NCI-H510A (cell line): ENCODE results near the gene NOP16.

ENCODE experiments used
- DNase-seq: peaks from one replicate; lab custom pipeline; 2025; lab: John Stamatoyannopoulos, UW

The NOP16 gene

DNA sequence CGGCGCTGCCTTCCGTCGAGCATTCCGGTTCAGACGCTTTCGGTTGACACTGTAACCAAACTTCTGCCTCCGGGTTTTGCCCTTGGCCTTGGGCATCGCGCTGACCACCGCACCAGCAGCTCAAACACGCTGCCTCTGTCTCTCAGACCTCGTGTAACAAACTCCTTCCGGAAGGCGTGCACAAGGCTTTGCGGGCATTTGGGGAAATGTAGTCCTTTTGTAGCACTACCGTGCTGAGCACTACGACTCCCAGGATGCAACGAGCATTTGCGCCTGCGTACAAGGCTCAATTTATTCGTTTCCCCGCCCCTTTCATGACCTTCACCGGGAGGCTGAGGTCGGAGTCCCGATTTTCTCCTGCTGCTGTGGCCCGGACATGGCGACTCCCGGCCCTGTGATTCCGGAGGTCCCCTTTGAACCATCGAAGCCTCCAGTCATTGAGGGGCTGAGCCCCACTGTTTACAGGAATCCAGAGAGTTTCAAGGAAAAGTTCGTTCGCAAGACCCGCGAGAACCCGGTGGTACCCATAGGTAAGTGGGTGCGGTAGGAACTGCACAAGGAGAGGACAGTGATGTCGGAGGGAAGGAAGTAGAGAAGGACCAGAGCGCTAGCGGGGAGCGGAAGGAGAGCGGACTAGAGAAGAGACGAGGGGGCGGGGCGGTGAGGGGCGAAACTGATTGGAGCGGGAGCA is at the start of gene NOP16, which contains the start of gene HIGD2A:
NOP16 (minus strand) TSS at position 155 of the 691 bp plus-strand sequence; CDS start at position 96, 59 bp downstream.
HIGD2A (plus strand) TSS at position 308 of the 691 bp plus-strand sequence; CDS start at position 377, 69 bp downstream.
- peak; percentile 95 for DNase-seq

GRCh38 chr5:176436656-176437055 is 48.3 kb upstream of the NOP16 start:
- no peak for DNase-seq

DNA sequence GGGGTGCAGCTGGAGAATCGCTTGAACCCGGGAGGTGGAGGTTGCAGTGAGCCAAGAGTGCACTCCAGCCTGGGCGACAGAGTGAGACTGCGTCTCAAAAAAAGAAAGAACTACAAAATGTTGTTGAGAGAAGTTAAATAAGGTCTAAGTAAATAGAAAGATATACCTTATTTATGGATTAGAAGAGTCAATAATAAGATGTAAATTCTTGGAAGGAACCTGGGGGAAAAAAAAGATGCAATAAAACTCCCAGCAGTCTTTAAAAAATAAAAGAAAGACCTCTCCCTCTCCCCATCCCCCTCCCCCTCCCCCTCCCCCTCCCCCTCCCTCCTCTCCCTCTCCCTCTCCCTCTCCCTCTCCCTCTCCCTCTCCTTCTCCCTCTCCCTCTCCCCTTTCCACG is 44.3 kb upstream of the NOP16 start:
- no peak for DNase-seq

DNA sequence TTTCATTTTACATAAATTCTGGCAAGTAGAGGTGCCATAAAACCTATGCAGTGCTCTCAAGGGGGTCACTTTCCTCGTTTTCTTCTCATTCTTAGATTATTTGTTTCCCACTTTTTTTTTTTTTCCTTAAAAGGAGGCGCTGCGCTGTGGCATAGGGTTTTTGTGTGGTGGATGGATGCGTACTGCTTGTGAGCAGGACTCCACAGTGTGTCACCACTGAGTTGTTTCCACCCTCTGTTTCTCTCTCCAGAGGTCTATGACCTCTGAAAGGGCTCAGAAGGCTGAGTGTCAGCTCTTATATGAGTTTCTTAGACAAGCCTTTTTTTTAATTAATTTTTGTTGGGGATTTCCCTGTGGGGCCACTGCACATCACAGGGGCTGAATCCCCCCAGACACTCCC is 41.6 kb upstream of the NOP16 start:
- no peak for DNase-seq

DNA sequence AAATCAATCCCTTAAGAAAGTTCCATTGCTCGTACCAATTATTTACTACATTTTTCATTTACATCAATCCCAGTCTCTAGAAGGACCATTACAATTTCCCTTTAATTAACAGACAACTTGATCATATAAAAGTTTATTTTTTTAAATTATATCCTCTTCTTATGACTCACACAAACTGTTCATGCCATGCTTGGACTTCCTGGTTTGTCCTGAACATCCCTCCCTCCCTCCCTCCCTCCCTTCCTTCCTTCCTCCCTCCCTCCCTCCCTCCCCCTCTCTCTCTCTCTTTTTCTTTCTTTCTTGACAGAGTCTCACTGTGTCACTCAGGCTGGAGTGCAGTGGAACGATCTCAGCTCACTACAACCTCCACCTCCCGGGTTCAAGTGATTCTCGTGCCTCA is 39.6 kb upstream of the NOP16 start:
- no peak for DNase-seq

DNA sequence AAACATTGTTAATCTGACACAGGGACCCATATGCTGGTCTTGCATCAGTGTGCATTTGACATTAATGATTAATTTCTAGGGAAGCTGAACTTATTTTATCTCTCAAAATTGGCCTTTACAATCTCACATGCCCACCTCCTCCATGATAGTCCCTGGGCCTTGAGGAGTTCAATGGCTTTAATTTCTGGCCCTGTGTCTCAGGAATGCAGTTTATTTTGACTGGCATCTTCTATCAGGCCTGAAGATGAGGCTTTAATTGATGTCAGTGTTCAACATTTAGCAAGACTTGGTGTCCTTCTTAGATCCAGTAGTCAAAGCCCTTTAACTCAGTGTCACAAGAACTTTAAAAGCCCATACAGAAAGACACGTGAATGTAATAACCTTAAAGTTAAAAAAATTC is 38.5 kb upstream of the NOP16 start:
- DNase-seq, result no peak

GRCh38 chr5:176425791-176426190 is 37.4 kb upstream of the NOP16 start:
- no peak for DNase-seq

DNA sequence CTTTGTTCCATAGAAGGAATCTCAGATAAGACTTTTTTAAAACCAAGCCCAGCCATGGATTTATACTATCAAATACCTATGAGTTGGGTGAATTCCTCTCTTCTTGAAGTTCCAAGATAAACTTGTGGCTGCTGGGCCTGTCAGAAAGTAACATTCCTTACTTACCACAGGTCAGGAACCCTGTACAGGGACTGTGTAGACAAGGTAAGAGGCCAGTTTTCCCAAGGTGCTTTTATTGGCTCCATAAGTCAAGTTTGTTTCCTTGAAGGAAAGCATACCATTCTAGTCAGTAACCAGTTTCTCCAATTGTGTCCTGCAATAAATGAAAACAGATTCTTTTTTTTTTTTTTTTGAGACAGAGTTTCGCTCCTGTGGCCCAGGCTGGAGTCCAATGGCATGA is 36.7 kb upstream of the NOP16 start:
- no peak for DNase-seq

DNA sequence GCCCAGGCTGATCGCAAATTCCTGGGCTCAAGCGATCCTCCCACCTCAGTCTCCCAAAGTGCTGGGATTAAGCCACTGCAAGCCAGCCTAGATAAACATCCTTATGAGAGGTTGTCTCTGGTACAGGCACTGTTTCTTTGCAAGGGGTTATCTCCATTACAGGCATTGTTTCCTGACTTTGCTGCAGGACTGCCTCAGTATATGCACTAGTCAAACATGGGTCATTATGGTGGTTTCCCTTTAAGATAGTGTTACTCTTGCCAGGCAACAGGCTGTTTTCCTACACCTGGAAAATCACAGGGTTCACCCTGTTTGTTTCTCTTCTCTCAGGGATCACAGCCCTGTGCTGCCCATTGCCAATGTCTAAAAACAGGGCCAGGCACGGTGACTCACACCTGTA is 35.8 kb upstream of the NOP16 start:
- DNase-seq, result no peak

DNA sequence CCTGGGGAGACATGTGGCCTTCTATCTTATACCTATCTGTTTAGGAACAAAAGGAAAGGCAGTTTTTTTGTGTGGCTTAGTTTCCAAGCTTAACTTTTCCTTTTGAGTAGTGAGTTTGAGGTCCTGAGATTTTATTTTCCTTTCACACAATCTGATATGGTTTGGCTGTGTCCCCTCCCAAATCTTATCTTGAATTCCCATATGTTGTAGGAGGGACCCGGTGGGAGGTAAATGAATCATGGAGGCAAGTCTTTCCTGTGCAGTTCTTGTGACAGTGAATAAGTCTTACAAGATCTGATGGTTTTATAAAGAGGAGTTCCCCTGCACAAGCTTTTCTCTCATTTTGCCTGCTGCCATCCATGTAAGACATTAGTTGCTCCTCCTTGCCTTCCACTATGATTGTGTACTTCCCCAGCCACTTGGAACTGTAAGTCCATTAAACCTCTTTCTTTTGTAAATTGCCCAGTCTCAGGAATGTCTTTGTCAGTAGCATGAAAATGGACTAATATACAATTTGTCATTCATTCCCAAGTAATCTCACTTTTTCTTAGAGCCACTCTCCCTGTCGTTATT is 32.7 kb upstream of the NOP16 start:
- DNase-seq, result no peak

DNA sequence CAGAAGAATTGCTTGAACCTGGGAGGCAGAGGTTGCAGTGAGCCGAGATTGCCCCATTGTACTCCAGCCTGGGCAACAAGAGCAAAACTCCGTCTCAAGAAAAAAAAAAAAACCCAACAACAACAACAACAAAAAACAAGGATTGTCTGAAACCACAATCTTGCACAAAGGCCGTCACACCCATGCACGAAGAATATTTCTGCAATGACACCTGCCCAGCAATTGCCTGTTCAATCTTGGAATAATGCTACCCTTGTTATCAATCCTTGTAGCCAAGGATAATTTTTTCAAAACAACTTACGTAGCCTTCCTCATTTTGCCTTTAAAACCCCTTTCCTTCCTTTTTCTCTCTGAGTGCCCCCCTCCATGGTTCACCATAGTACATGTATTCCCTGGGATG is 31.7 kb upstream of the NOP16 start:
- no peak for DNase-seq

- DNase-seq, result no peak
Measured at GRCh38 chr5:176418251-176418650, 29.9 kb upstream of the NOP16 start.

DNA sequence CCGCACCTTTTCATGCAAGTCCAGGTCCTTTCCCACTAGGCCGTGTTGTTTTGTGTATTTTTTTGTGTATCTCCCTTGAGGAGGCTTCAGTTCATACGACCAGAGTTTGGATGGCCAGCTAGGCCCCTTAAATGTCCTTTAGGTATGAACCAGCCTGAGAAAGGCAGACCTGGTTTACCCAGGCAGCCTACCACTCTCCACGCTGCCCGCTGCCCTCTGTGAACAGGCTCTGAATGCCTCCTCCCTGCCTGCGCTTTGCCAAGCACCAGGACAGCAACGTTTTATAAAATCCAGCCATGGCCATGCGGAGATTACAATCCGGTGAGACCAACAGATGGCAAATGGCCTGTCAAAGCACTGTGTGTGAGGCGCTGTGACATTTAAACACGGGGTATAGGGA is 28.6 kb upstream of the NOP16 start:
- DNase-seq, result no peak

- DNase-seq, result peak; percentile 59
Measured at GRCh38 chr5:176415952-176416924, 27.8 kb upstream of the NOP16 start, which contains the start of gene CLTB. CLTB (minus strand) TSS chr5:176416539; CDS start chr5:176416363, 176 bp downstream.

- no peak for DNase-seq
Measured at GRCh38 chr5:176415240-176415951, 27.0 kb upstream of the NOP16 start.

GRCh38 chr5:176414704-176415103 is 26.3 kb upstream of the NOP16 start:
- no peak for DNase-seq

DNA sequence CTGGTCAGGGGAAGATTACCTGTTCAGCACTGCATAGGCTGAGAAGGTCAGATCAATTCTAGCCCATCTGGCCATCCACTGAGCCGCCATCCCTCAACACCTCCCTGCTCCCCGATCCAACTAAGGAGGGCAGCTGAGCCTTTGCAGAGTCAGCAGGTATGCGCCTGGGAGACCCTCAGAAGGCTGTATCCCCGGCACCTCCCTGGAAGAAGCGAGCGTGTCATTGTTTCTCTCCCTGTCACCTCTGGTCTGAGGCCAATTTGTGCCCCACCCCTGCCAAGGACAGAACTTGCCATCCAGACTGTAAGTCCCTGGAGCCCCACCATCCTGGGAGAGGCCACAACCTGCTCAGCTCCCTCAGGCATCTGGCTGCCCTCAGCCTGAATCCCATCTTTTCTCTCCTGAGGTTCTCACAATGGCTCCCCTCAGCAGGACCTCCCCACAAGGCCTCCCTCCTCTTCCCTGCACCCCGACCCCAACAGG is 25.4 kb upstream of the NOP16 start:
- no peak for DNase-seq

DNA sequence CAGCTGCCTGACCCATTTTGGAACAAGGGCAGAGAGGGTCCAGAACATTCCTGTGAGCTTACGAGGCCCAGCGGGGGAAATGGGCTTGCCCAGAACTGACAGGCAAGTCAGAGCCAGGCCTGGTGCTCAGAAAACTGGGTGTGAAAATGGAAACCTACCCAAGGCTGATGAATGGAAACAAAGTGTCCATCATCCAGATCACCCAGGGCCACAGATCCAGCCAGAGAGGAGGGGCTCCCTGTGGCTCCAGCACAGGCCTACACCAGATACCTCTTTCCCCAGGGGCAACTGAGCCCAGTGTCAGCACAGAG is 24.8 kb upstream of the NOP16 start:
- DNase-seq, result no peak

DNA sequence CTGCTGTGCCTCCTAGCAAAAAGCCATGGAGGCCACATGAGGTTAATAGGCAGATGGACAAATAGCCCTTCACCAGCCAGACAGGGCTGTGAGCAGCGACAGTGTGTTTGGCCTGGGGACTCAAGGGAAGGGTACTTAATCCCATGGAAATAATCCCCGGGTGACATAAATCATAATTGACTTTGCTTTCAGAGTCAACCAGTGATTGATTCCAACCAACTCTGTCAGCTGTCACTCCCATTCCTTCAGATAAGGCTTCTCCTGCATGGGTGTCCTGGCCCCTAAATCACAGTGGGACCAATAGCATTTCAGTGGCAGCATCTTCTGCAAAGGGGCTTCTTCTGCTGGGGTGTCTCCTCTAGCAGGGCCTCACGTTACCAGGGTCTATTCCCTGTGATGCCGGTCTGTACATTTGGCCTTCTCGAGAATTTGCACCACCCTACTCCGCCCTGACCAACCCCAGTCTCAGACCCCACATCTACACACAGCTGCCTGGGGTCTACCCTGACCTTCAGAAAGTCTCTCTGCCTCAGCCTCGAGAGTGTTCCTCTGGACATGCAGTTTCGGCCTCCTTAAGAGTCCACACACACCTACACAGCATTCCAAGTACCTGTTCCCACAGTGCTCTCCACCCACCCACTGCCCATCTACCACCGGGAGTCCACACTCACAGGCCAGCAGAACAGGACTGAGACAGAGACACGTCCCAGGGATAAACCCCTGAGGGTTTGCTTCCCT is 24.3 kb upstream of the NOP16 start:
- no peak for DNase-seq

- no peak for DNase-seq
Measured at GRCh38 chr5:176410486-176411180, 22.2 kb upstream of the NOP16 start.

DNA sequence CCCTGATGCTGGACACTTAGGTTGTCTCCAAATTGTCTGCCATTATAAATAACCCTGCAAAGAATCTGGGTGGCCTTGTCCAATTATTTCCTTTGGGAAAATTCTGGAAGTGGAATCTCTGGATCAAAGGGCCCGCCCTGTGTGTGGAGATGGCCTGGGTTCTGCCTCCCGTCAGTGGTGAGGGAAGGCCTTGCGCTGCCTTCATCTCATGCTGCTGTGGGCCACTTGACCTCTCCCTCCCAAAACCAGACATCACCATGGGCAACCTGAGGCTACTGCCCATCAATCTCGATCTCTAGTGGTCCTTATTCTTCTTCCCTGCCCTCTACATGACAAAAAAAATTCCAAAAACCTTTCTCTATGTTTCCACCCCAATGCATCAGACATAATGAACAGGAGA is 21.4 kb upstream of the NOP16 start:
- DNase-seq, result no peak
